Stimulated activated memory B cell treated with anti-CD40 and anti-IgM and Interleukin-4, amounts not matched to agents 10 μg/mL and 1 μg/mL and 100 μg/mL, for 72 hours (primary cell): Measurements from ENCODE around the gene PCNP.
"Not testable (repeated sequence)": the region's sequence is repeated elsewhere in the genome, so short reads cannot be mapped to it uniquely, and the experiment has no call there.

Source experiments
- ATAC-seq: fragments of 150-1000 bp; cut with Tn5 transposase; 2 replicates; pipeline ENCODE4 v1.10.0; 2021
- H3K27ac Mint-ChIP-seq: one replicate; pipeline ENCODE4 v1.8.0; 2022; ENCODE audit warnings: mild to moderate bottlenecking, mixed read lengths
- H3K27me3 Mint-ChIP-seq: one replicate; pipeline ENCODE4 v1.8.0; 2022; ENCODE audit warnings: mixed read lengths
- H3K36me3 Mint-ChIP-seq: one replicate; pipeline ENCODE4 v1.8.0; 2022; ENCODE audit warnings: mixed read lengths
- H3K4me1 Mint-ChIP-seq: one replicate; pipeline ENCODE4 v1.8.0; 2022; ENCODE audit warnings: mixed read lengths
- H3K4me3 Mint-ChIP-seq: one replicate; pipeline ENCODE4 v1.8.0; 2022; ENCODE audit warnings: mild to moderate bottlenecking, moderate library complexity, mixed read lengths
- H3K9me3 Mint-ChIP-seq: one replicate; pipeline ENCODE4 v1.8.0; 2022; ENCODE audit warnings: mixed read lengths

PCNP gene

GRCh38 chr3:101573449-101574387, at the start of gene PCNP:
Gene PCNP (plus strand): TSS chr3:101574180. CDS start chr3:101574216, 36 bp downstream.
- Mint-ChIP-seq H3K4me1 (peaks cover 49% of the 10 kb centered on the region), H3K36me3 (peaks cover 5% of the 10 kb centered on the region), H3K4me3 (peak within 1 kb of the TSS; percentile 82), H3K27me3 (no peaks in the 10 kb centered on the region), H3K9me3 (no peaks in the 10 kb centered on the region), H3K27ac (peak within 1 kb of the TSS; percentile 87)
- ATAC-seq, result peak; percentile 94

GRCh38 chr3:101527441-101527840, 46.5 kb upstream of the PCNP start:
- Mint-ChIP-seq H3K9me3 (peaks cover 9% of the 10 kb centered on the region), H3K4me3 (no peak overlapping the region), H3K4me1 (no peaks in the 10 kb centered on the region), H3K27ac (no peak overlapping the region), H3K36me3 (no peaks in the 10 kb centered on the region), H3K27me3 (peaks cover 12% of the 10 kb centered on the region)
- ATAC-seq, result no peak

GRCh38 chr3:101527906-101528305, 46.1 kb upstream of the PCNP start:
- no peaks in the 10 kb centered on the region for H3K36me3 Mint-ChIP-seq
- H3K9me3 Mint-ChIP-seq, result peaks cover 9% of the 10 kb centered on the region
- H3K4me3 Mint-ChIP-seq, result no peak overlapping the region
- H3K4me1 Mint-ChIP-seq, result no peaks in the 10 kb centered on the region
- no peak for ATAC-seq
- H3K27me3 Mint-ChIP-seq, result peaks cover 12% of the 10 kb centered on the region
- no peak overlapping the region for H3K27ac Mint-ChIP-seq

- H3K27me3 Mint-ChIP-seq, result peaks cover 12% of the 10 kb centered on the region
- no peak overlapping the region for H3K4me3 Mint-ChIP-seq
- no peaks in the 10 kb centered on the region for H3K36me3 Mint-ChIP-seq
- H3K4me1 Mint-ChIP-seq, result no peaks in the 10 kb centered on the region
- ATAC-seq, result no peak
- peaks cover 6% of the 10 kb centered on the region for H3K9me3 Mint-ChIP-seq
- H3K27ac Mint-ChIP-seq, result no peak overlapping the region
These were observed 43.9 kb upstream of the PCNP start for GRCh38 chr3:101529816-101530685.

GRCh38 chr3:101530686-101531047, 43.3 kb upstream of the PCNP start:
- no peak overlapping the region for H3K27ac Mint-ChIP-seq
- peaks cover 5% of the 10 kb centered on the region for H3K9me3 Mint-ChIP-seq
- peaks cover 12% of the 10 kb centered on the region for H3K27me3 Mint-ChIP-seq
- H3K4me1 Mint-ChIP-seq, result no peaks in the 10 kb centered on the region
- H3K36me3 Mint-ChIP-seq, result no peaks in the 10 kb centered on the region
- H3K4me3 Mint-ChIP-seq, result no peak overlapping the region
- no peak for ATAC-seq

- ATAC-seq, result no peak
- Mint-ChIP-seq H3K4me3 (no peak overlapping the region), H3K4me1 (no peaks in the 10 kb centered on the region), H3K27ac (no peak overlapping the region), H3K27me3 (peaks cover 12% of the 10 kb centered on the region), H3K36me3 (no peaks in the 10 kb centered on the region), H3K9me3 (peaks cover 5% of the 10 kb centered on the region)
These were observed 42.4 kb upstream of the PCNP start for GRCh38 chr3:101531473-101532086.

- Mint-ChIP-seq H3K36me3 (no peaks in the 10 kb centered on the region), H3K4me1 (peaks cover 8% of the 10 kb centered on the region), H3K27me3 (peaks cover 12% of the 10 kb centered on the region), H3K4me3 (no peak overlapping the region), H3K9me3 (peaks cover 5% of the 10 kb centered on the region), H3K27ac (no peak overlapping the region)
- no peak for ATAC-seq
These were observed 41.0 kb upstream of the PCNP start for GRCh38 chr3:101532783-101533602.

- Mint-ChIP-seq H3K27me3 (peaks cover 12% of the 10 kb centered on the region), H3K36me3 (no peaks in the 10 kb centered on the region), H3K4me1 (peaks cover 8% of the 10 kb centered on the region), H3K27ac (no peak overlapping the region), H3K4me3 (no peak overlapping the region), H3K9me3 (peaks cover 5% of the 10 kb centered on the region)
- ATAC-seq, result no peak
These were observed 40.4 kb upstream of the PCNP start for GRCh38 chr3:101533603-101533968.

- Mint-ChIP-seq H3K36me3 (no peaks in the 10 kb centered on the region), H3K9me3 (peaks cover 2% of the 10 kb centered on the region), H3K27ac (no peak overlapping the region), H3K4me3 (no peak overlapping the region), H3K27me3 (peaks cover 12% of the 10 kb centered on the region), H3K4me1 (peaks cover 8% of the 10 kb centered on the region)
- ATAC-seq, result no peak
These were observed 38.8 kb upstream of the PCNP start for GRCh38 chr3:101535221-101535620.

- Mint-ChIP-seq H3K27ac (no peak overlapping the region), H3K4me1 (peaks cover 8% of the 10 kb centered on the region)
- ATAC-seq, result no peak
These were observed 37.7 kb upstream of the PCNP start for GRCh38 chr3:101536266-101536665.

GRCh38 chr3:101536955-101537354, 37.0 kb upstream of the PCNP start:
- H3K4me1 Mint-ChIP-seq, H3K36me3 Mint-ChIP-seq, H3K9me3 Mint-ChIP-seq, H3K4me3 Mint-ChIP-seq, ATAC-seq, H3K27ac Mint-ChIP-seq, H3K27me3 Mint-ChIP-seq: not testable (repeated sequence)

More at GRCh38 chr3:101536266-101536665, 37.7 kb upstream of the PCNP start:
- Mint-ChIP-seq H3K36me3 (no peaks in the 10 kb centered on the region), H3K4me3 (no peak overlapping the region), H3K9me3 (peaks cover 2% of the 10 kb centered on the region), H3K27me3 (peaks cover 11% of the 10 kb centered on the region)

GRCh38 chr3:101542957-101543356, 31.0 kb upstream of the PCNP start:
- Mint-ChIP-seq H3K27ac (no peak overlapping the region), H3K4me1 (no peaks in the 10 kb centered on the region), H3K4me3 (no peak overlapping the region), H3K36me3 (no peaks in the 10 kb centered on the region), H3K9me3 (peaks cover 2% of the 10 kb centered on the region), H3K27me3 (no peaks in the 10 kb centered on the region)
- ATAC-seq, result no peak

- H3K36me3 Mint-ChIP-seq, result no peaks in the 10 kb centered on the region
- no peak overlapping the region for H3K27ac Mint-ChIP-seq
- H3K27me3 Mint-ChIP-seq, result no peaks in the 10 kb centered on the region
- H3K4me3 Mint-ChIP-seq, result no peak overlapping the region
- ATAC-seq, result no peak
- H3K9me3 Mint-ChIP-seq, result peaks cover 2% of the 10 kb centered on the region
- H3K4me1 Mint-ChIP-seq, result no peaks in the 10 kb centered on the region
These were observed 29.7 kb upstream of the PCNP start for GRCh38 chr3:101544161-101544850.

GRCh38 chr3:101548527-101549105, 25.4 kb upstream of the PCNP start:
- Mint-ChIP-seq H3K4me1 (no peaks in the 10 kb centered on the region), H3K27me3 (no peaks in the 10 kb centered on the region), H3K36me3 (no peaks in the 10 kb centered on the region), H3K4me3 (no peak overlapping the region), H3K9me3 (no peaks in the 10 kb centered on the region), H3K27ac (no peak overlapping the region)
- ATAC-seq, result no peak
